ENCODE results near the gene FTO. TPM values are rescaled to one million over a fixed set of nuclear protein-coding genes. Genes with fewer than 3 reads are reported as not detected.

The FTO gene
- total RNA-seq, 1 experiment from 2014 or later, result 55.0 TPM

GRCh38 chr16:53901408-53901807, 197.5 kb downstream of the FTO start:
- Mint-ChIP-seq H3K27me3 (ENCODE audit: insufficient read depth, unreplicated experiment) (no peaks in the 10 kb centered on the region), H3K4me1 (ENCODE audit: insufficient read depth, unreplicated experiment) (no peaks in the 10 kb centered on the region), H3K9me3 (ENCODE audit: unreplicated experiment) (no peaks in the 10 kb centered on the region), H3K27ac (ENCODE audit: low read depth, unreplicated experiment) (no peak overlapping the region), H3K36me3 (ENCODE audit: insufficient read depth, unreplicated experiment) (peaks cover 7% of the 10 kb centered on the region), H3K4me3 (ENCODE audit: unreplicated experiment) (no peak overlapping the region)
- ChIA-PET CTCF (interaction anchor here (0.6 to 1.6 kb wide), 3 partner anchors 9 to 1026 kb away, joined by 3 to 4 read pairs (median 3); no protein-coding TSS in a partner anchor), POLR2A (interaction anchor here (1.6 kb wide), 1 partner anchor 10 kb away, joined by 5 read pairs; no protein-coding TSS in a partner anchor)
- DNase-seq (ENCODE audit: unreplicated experiment), result no peak
- no peak for TF ChIP-seq CTCF (IDR thresholded peaks at IDR 0.05; ENCODE audit: unreplicated experiment)
- BruUV-seq (replicated peaks), result no TSS peak
- intact Hi-C loops (cut with micrococcal nuclease), result no loop called here

- CTCF ChIA-PET, result no interaction called here
- BruUV-seq (replicated peaks), result no TSS peak
- Mint-ChIP-seq H3K27me3 (ENCODE audit: insufficient read depth, unreplicated experiment) (no peaks in the 10 kb centered on the region), H3K27ac (ENCODE audit: low read depth, unreplicated experiment) (no peak overlapping the region), H3K4me1 (ENCODE audit: insufficient read depth, unreplicated experiment) (no peaks in the 10 kb centered on the region), H3K9me3 (ENCODE audit: unreplicated experiment) (no peaks in the 10 kb centered on the region), H3K4me3 (ENCODE audit: unreplicated experiment) (no peak overlapping the region), H3K36me3 (ENCODE audit: insufficient read depth, unreplicated experiment) (peaks cover 7% of the 10 kb centered on the region)
- DNase-seq (ENCODE audit: unreplicated experiment), result no peak
- POLR2A ChIA-PET, result no interaction called here
- intact Hi-C loops (cut with micrococcal nuclease), result no loop called here
- no peak for TF ChIP-seq CTCF (IDR thresholded peaks at IDR 0.05; ENCODE audit: unreplicated experiment)
Measured at GRCh38 chr16:53904533-53904932, 200.6 kb downstream of the FTO start.

DNA sequence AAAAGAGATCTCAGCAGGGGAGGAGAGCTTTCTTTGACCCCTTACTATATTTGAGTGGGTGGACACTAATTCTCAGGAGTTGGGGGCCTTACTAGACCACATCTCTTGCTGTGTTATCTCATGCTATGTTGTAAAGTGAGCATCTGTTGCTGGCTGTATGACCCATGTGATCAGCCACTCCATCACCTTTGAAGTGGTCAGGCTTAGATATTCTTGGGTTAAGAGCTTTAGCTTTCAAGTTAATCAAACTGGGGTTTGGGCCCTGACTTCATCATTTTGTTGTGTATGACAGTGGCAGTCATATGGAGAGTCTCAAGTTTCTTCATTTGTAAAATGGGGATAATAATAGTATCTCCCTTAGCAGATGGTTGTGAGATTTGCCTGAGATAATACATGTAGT, 201.1 kb downstream of the FTO start:
- ChIA-PET POLR2A (no interaction called here), CTCF (no interaction called here)
- no peak overlapping the region for H3K27ac Mint-ChIP-seq (ENCODE audit: low read depth, unreplicated experiment)
- H3K36me3 Mint-ChIP-seq (ENCODE audit: insufficient read depth, unreplicated experiment), result peaks cover 7% of the 10 kb centered on the region
- H3K27me3 Mint-ChIP-seq (ENCODE audit: insufficient read depth, unreplicated experiment), result no peaks in the 10 kb centered on the region
- H3K4me3 Mint-ChIP-seq (ENCODE audit: unreplicated experiment), result no peak overlapping the region
- DNase-seq (ENCODE audit: unreplicated experiment), result no peak
- H3K9me3 Mint-ChIP-seq (ENCODE audit: unreplicated experiment), result no peaks in the 10 kb centered on the region
- TF ChIP-seq CTCF (IDR thresholded peaks at IDR 0.05; ENCODE audit: unreplicated experiment), result no peak
- no peaks in the 10 kb centered on the region for H3K4me1 Mint-ChIP-seq (ENCODE audit: insufficient read depth, unreplicated experiment)
- no TSS peak for BruUV-seq (replicated peaks)
- intact Hi-C loops (cut with micrococcal nuclease), result no loop called here

DNA sequence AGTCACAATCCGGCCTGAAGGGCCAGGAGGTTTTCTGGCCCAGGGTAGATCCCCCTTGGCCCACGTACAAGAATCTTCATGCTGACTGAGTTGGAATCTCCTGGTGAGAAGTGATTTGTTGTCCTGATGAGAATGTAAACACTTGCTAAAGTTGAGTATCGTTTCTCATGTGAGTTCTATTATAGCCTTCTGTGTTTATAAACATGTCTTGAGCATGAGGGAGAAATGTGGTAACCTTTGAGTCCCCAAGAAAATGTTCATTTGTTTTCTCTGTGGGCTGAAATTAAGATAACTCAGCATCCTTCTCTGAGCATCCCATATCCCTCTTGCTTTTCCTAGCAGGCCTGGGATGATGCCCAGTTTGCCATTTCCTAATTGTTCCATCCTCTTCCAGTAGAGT, 204.8 kb downstream of the FTO start:
- POLR2A ChIA-PET, result no interaction called here
- no peaks in the 10 kb centered on the region for H3K9me3 Mint-ChIP-seq (ENCODE audit: unreplicated experiment)
- intact Hi-C loops (cut with micrococcal nuclease), result no loop called here
- H3K27ac Mint-ChIP-seq (ENCODE audit: low read depth, unreplicated experiment), result no peak overlapping the region
- no peak for TF ChIP-seq CTCF (IDR thresholded peaks at IDR 0.05; ENCODE audit: unreplicated experiment)
- H3K36me3 Mint-ChIP-seq (ENCODE audit: insufficient read depth, unreplicated experiment), result no peaks in the 10 kb centered on the region
- no TSS peak for BruUV-seq (replicated peaks)
- CTCF ChIA-PET, result no interaction called here
- no peaks in the 10 kb centered on the region for H3K27me3 Mint-ChIP-seq (ENCODE audit: insufficient read depth, unreplicated experiment)
- H3K4me3 Mint-ChIP-seq (ENCODE audit: unreplicated experiment), result no peak overlapping the region
- H3K4me1 Mint-ChIP-seq (ENCODE audit: insufficient read depth, unreplicated experiment), result peaks cover 16% of the 10 kb centered on the region
- DNase-seq (ENCODE audit: unreplicated experiment), result no peak

Data from MCF 10A (cell line).